LNCAP (cell line): Measurements from ENCODE around the gene C19orf81.

Experiments used
- TF ChIP-seq, protein P1 (sequence below): fragments of 450-650 bp; IDR thresholded peaks from 2 replicates; pipeline ENCODE4 v1.5.1; 2017; ENCODE audit warnings: mild to moderate bottlenecking

The C19orf81 gene

DNA sequence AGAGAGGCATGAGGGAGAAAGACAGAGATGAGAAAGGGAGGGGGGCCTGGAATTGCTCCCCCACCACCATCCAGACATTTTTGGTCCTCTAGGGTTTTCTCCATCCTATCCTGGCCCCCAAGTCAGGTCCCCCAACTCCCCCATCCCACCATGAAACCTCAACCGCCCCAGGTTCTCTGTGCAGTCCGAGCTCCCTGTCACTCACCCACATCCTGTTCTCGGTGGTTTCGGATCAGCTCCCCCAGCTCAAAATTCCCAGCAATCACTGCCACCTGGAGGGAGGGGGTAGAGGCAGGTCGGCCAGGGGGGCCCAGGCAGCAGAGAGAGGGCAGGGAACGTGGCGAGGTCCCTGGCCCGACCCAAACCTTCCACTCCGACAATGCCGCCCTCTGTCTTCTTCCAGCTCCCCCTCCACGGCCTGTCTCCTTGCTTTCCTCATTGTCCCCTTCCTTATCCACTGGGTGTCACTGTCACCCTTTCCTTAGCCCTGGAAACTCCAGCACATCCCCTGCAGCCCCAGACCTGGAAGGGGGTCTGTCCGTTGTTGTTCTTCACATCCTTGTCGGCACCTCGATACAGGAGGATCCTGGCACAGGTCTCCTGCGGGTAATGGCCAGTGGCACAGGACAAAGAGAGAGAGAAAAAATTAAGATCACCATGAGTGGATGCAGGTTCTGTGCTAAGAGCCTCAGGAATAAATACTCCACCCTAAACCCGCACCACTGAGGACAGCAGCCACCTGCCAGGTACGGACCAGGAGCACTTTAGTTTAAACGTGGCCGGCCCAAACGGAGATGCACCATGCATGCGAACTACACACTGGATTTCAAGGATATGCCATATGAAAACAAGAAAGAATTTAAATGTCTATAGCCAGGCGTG, 54.9 kb downstream of the C19orf81 start:
- TF ChIP-seq, protein P1, sequence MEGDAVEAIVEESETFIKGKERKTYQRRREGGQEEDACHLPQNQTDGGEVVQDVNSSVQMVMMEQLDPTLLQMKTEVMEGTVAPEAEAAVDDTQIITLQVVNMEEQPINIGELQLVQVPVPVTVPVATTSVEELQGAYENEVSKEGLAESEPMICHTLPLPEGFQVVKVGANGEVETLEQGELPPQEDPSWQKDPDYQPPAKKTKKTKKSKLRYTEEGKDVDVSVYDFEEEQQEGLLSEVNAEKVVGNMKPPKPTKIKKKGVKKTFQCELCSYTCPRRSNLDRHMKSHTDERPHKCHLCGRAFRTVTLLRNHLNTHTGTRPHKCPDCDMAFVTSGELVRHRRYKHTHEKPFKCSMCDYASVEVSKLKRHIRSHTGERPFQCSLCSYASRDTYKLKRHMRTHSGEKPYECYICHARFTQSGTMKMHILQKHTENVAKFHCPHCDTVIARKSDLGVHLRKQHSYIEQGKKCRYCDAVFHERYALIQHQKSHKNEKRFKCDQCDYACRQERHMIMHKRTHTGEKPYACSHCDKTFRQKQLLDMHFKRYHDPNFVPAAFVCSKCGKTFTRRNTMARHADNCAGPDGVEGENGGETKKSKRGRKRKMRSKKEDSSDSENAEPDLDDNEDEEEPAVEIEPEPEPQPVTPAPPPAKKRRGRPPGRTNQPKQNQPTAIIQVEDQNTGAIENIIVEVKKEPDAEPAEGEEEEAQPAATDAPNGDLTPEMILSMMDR = peak; percentile 39; the same call in 1 of the 2 replicates

DNA sequence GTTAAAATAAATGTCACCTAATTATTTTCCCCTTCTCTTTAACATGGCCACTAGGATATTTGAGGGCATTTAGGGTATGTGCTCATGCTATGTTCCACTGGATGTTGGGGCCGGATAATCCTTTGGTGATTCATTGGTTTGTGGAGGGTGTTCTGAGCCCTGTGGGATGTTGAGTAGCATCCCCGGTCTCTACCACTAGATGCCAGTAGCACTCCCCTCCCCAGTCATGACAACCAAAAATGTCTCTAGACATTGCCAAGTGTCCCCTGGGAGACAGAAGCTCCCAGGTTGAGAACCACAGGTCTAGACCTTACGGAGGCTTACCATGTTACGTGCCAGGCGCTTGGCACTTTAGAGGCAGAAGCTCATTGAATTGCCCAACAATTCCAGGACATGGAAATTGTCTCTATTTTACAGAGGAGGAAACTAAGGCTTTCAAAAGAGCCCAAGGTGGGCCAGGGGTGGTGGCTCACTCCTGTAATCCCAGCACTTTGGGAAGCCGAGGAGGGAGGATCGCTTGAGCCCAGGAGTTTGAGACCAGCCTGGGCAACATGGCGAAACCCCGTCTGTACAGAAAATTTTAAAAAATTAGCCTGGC, 56.3 kb downstream of the C19orf81 start:
- TF ChIP-seq, protein P1 = peak; percentile 70

DNA sequence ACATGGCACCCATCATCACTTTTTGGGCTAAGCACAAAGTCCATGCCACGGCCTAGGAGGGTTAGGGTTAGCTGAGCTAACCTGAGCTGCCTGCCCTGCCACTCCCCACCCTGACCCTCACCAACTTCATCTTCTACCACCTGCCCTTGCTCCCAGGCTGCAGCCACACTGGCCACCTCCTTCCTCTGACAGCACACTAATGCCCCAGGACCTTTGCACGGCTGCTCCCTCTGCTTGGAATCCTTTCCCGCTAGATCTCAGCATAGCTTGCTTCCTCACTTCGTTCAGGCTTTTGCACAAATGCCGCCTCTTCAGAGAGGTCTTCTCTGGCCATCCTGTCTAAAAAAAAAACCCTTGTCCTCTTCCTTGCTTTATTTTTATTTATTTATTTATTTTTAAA, 57.1 kb downstream of the C19orf81 start:
- TF ChIP-seq, protein P1 = no peak

DNA sequence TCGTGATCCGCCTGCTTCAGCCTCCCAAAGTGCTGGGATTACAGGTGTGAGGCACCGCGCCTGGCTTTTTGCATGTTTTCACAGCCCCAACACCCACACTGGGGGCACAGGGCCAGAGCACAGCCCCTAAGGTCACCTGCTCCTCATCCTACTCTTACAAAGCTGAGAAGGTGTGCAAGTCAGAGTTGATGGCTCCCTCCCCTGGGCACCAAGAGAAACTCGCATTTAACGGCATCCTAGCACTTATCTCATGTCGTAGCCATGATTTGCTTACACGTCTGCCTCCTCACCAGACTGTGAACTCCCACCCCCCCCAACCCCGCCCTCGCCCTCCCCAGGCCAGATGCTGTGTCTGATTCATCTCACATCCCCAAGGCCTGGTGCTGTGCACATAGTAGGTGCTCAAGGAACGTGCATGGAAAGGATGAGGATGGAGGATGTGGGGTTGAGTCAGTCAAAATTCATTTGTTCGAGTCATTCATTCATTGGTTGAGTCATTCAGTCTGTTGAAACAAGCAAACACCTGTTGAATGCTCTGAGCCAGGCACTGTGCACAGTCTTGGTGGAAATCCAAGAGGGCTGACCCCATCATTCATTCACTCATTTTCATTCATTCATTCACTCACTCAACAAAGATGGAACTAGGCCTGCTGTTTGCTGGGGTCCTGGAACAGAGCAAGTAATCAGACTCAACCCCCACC, 59.1 kb downstream of the C19orf81 start:
- TF ChIP-seq, protein P1 = no peak
